ENCODE data around the gene MEGF10. TPM values are rescaled to one million over a fixed set of nuclear protein-coding genes. Genes with fewer than 3 reads are reported as not detected.

Gene MEGF10
- total RNA-seq, 1 donor from 2014 or later: 33.0 TPM

- FAIRE-seq (no peak), DNase-seq (ENCODE audit: low spot score in 2 of 2) (no peak)
Observed at GRCh38 chr5:127324756-127325155, 34.2 kb downstream of the MEGF10 start.

- DNase-seq (ENCODE audit: low spot score in 2 of 2): no peak
- no peak for FAIRE-seq
Observed at GRCh38 chr5:127326431-127326830, 35.8 kb downstream of the MEGF10 start.

DNA sequence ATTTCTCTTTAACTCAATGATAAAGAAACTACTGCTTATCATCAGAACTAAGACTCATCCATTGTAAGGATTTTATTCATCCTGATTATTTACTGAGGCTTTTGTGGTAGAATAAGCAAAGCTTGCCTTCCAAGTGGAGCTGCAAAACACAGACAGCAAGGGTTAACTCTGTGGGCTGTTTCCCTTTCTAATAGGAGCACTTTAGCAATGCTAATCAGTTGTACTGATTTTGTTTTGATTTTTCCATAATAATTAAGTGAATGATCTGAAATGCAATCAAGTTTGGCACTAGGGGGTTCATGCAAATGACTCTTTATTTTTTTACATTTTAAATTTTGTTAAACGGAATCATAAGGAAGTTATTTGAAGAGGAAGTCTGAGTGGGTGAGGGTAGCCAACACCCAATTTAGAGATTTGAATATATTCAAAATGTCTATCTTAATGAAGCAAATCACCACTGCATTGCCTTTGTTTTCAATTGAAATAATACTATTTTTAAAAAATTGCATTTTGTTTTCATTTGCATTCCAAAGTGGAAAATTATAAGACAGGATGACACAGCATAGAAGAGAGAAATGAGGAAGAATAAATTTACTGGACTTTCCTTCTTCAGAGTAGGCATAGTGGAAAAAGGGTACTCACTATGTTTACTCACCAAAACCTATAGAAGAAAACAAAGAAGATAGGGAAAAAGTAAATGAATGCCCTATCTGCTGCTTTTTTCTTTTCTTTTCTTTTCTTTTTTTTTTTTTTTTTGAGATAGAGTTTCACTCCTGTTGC is 36.6 kb downstream of the MEGF10 start:
- no peak for FAIRE-seq
- no peak for DNase-seq (ENCODE audit: low spot score in 2 of 2)

DNA sequence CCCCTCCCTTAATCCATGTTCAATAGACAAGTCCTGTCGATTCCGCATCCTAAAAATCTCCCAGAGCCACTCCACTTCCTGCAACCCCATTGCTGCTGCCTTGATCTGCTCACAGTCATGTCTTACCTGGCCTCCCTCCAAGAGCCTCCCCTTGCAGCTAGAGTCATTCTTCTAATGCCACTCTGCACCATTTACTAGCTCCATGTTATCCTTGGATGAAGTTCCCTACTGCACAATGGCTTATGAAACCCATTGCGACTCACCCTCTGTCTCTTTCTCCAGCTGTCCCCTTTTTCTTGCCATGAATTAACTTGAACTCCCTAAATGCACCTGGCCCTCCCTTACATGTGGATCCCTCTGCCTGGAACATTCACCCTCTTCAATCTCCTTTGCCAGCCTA is 39.5 kb downstream of the MEGF10 start:
- DNase-seq (ENCODE audit: low spot score in 2 of 2) (no peak), FAIRE-seq (no peak)

DNA sequence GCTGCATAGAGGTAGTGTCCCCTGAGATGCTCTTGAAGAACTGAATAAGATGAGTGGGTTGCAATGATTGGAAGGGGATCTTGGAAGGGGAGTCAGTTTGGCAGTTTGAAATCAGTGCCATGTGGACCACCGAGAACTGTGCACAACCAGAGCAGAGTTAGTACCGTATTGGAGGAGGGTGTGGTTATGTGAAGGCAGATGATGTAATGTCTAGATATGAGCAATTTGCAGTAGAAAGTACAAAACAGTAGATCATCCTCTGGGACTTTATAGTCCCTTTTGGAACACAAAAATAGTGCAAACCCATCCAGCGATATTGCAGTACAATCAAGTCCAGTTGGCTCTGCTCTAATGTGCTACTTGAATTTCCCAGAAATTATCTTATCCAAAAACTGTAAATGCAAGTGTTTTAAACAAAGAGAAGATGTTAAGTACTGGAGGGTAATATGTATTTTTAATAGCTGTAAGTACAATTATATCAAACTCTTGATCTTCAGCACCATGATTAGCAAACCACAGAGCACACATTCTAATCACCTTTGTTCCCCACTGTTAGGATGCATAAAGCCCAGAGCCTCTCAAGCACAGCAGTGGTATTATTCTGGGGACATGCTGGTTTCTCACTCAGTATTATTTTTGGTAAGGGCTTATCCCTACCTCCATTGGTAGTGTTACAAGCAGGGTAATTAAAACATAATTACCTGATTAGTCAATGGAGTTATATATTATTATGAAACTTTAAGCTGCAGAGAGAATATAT is 41.5 kb downstream of the MEGF10 start:
- no peak for FAIRE-seq

DNA sequence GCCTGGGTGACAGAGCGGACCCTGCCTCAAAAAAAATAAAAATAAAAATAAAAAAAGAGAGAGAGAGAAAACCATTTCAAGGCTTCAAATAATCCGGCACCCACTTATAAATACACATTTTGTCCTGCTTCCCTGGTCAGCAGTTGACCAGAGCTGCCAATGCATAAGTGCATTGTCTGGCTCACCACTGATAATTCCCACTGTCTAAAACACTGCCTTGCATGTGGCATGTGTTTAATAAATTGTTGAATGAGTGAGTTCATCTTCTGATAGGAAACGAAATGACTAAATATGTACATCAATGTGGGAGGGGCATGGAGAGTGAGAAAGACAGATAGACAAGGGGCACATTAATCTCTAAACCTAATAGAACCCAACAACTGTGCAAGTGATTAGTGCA is 42.9 kb downstream of the MEGF10 start:
- no peak for DNase-seq (ENCODE audit: low spot score in 2 of 2)

More for the DNA sequence above, 41.5 kb downstream of the MEGF10 start:
- DNase-seq (ENCODE audit: low spot score in 2 of 2): no peak

GRCh38 chr5:127335381-127335780 is 44.8 kb downstream of the MEGF10 start:
- DNase-seq (ENCODE audit: low spot score in 2 of 2): no peak
- FAIRE-seq: no peak

More for the DNA sequence above, 42.9 kb downstream of the MEGF10 start:
- FAIRE-seq: no peak

DNA sequence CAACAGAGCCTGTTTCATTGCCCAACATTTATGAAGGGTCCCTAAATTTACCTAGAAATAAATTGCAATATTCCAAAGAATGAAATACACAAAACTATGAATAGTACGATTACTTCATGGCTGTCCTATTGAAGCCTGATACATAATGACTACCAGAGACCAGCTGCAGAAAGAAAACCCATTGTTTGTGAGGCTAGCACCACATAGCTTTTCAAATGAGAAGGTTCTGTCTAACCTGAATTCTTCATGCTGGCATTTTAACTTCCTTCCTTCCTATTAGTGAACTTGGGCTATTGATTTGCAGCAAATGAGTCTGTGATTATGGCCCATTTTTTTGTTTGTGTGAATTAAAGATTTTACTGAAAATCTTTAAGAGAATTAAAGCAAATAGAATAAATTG is 47.3 kb downstream of the MEGF10 start:
- no peak for FAIRE-seq
- no peak for DNase-seq (ENCODE audit: low spot score in 2 of 2)

- no peak for FAIRE-seq
- no peak for DNase-seq (ENCODE audit: low spot score in 2 of 2)
Observed at GRCh38 chr5:127338501-127338900, 47.9 kb downstream of the MEGF10 start.

DNA sequence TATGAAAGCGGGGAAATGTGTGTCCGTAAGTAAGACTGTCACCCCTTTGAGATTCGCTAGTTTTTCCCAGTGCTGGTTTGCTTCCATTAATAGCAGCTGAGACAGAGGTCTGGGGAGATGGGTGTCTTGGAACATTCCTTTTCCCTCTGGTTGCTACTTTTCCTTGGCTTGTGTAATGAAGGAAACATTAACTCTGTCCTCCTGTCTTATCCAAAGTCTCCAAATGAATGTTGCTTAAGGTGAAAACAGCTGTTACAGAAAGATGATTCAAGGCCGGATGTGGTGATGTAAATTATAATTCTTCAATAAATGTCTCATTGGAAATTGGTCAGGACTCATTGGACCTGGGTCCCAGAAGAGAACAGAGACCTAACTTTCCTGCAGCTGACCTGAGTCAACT is 50.0 kb downstream of the MEGF10 start:
- no peak for DNase-seq (ENCODE audit: low spot score in 2 of 2)
- no peak for FAIRE-seq

GRCh38 chr5:127342364-127342763 is 51.8 kb downstream of the MEGF10 start:
- no peak for FAIRE-seq
- DNase-seq (ENCODE audit: low spot score in 2 of 2): no peak

- FAIRE-seq: no peak
- DNase-seq (ENCODE audit: low spot score in 2 of 2): no peak
Observed at GRCh38 chr5:127343313-127343712, 52.7 kb downstream of the MEGF10 start.

DNA sequence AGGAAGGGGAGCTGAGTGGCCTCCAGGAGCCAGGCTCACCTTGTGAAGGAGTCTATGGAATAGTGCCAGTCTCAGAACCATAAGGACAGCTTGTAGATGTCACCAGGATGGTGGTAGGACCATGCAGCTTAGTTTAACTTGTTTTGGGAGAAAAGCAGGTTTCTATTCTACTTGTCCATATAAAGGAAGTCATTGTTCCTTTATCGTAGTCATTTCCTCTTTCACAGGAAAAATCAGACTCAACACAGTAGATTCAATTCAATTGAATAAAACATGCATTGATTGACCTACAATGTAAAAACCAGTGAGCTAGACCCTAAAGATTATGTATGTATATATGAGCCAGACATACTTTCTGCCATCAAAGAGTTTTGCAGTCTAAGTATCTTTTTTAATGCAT is 53.3 kb downstream of the MEGF10 start:
- FAIRE-seq (no peak), DNase-seq (ENCODE audit: low spot score in 2 of 2) (no peak)

DNA sequence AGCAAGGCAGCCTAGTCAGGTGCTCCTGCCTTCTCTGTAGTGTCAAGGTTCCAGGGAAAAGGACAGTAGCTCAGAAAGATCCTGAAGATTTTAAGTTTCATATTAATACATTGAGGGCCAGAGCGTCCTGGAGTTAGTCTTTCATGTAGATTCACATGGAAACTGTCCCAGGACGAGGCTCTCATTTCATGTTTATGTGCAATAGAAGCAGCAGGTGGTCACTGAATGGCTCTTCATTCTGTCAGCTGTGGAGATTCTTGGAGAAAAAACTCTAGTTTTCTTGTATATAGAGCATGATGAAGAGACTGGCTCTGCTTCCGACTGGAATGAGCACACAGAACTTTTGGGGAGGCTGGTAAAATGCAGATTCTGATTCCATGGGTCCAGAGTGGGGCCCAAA is 54.3 kb downstream of the MEGF10 start:
- DNase-seq (ENCODE audit: low spot score in 2 of 2) (no peak), FAIRE-seq (no peak)

DNA sequence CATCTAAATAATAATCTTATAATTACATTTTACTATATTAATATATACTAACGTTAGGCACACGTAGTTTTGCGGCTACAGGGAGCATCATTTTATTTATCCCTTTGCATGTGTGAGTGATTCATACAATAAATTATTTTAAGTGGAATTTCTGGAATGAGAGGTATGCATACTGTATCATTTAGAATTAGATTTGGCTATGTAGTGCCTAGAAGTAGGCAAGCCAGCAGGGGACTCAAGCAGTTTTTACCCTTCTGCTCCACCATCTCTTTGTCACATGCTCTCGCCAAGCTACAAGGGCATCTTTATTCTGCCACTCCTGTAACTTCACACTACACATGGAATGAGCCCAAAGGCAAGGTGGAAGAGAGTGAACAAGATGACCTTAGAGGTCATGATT is 60.8 kb downstream of the MEGF10 start:
- FAIRE-seq (no peak), DNase-seq (ENCODE audit: low spot score in 2 of 2) (no peak)

DNA sequence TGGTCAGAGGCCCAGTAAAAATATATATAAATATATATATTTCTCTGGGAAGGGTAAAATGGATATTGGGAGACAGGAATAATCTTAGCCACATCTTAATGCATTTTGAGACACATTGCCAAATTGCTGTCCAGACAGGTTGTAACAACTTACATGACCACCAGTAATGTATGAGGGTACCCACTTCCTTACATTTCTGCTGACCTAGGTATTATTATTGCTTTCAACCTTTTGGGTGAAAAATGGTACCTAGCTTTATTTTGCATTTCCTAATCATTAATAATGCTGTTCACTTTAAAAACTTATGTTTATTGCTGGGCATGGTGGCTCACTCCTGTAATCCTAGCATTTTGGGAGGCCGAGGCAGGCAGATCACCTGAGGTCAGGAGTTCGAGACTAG is 61.5 kb downstream of the MEGF10 start:
- no peak for FAIRE-seq
- DNase-seq (ENCODE audit: low spot score in 2 of 2): no peak

GRCh38 chr5:127353327-127353726 is 62.7 kb downstream of the MEGF10 start:
- FAIRE-seq: no peak

GRCh38 chr5:127353796-127354195 is 63.2 kb downstream of the MEGF10 start:
- DNase-seq (ENCODE audit: low spot score in 2 of 2) (no peak), FAIRE-seq (no peak)

More at GRCh38 chr5:127353327-127353726, 62.7 kb downstream of the MEGF10 start:
- no peak for DNase-seq (ENCODE audit: low spot score in 2 of 2)

DNA sequence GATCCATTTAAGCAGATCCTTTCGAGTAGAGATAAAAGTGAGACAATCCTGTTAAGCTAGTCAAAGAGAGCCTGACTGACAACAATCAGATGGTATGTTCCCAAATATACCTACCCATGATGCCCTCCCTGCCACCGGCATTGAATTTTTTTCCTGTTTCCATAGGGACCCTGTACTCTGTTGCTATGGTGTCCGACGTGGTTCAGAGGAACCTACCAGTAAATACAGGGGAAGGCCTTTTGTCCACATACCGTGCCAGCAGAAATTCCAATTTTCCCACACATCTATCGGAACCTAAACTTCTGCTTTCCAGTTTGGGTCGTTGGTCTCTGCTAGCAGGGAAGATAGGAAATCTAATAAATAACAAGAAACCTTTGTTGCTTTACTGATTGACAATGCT is 64.7 kb downstream of the MEGF10 start:
- DNase-seq (ENCODE audit: low spot score in 2 of 2) (no peak), FAIRE-seq (no peak)

GRCh38 chr5:127358284-127358683 is 67.7 kb downstream of the MEGF10 start:
- no peak for FAIRE-seq
- DNase-seq (ENCODE audit: low spot score in 2 of 2): no peak

DNA sequence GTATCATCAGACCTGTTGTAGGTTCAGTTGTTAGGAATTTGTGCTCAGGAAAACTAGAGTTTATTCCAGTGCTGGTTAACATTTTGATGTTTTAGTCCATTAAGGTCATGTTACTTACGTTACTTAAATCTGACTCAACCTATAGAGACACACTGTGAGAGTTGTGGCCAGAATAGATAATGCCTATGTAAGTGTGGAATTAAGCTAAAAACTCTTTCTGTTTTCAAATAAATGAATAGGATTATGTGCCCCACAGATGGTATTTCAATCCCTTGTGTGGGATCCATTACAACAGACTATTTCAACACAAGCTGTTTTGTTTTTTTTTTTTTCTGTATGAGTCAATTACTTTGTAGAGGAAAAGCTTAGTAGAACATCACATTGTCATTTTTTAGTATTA is 68.1 kb downstream of the MEGF10 start:
- DNase-seq (ENCODE audit: low spot score in 2 of 2) (no peak), FAIRE-seq (peak; percentile 39)

- no peak for FAIRE-seq
Observed at GRCh38 chr5:127359502-127359901, 68.9 kb downstream of the MEGF10 start.

More at GRCh38 chr5:127359502-127359901, 68.9 kb downstream of the MEGF10 start:
- no peak for DNase-seq (ENCODE audit: low spot score in 2 of 2)
